ENCODE results near the gene KRT6C.

- TF ChIP-seq CTCF (IDR thresholded peaks at IDR 0.05) (no peak), POLR2A (IDR thresholded peaks at IDR 0.05) (no peak)
Measured at GRCh38 chr12:52425466-52425865, 48.1 kb downstream of the KRT6C start.
